Osteocyte (in vitro differentiated cells): ENCODE measurements around the gene TLE5. TPM values are rescaled to one million over a fixed set of nuclear protein-coding genes. Genes with fewer than 3 reads are reported as not detected.

Source experiments
- DNase-seq: peaks from one replicate; pipeline ENCODE4 v3.0.0; 2021; ENCODE audit warnings: mixed read lengths; ENCODE audit not compliant: unreplicated experiment; ENCODE audit errors: extremely low spot score
- H3K27ac Mint-ChIP-seq: one replicate; pipeline ENCODE4 v1.8.0; 2021; ENCODE audit warnings: mild to moderate bottlenecking, mixed read lengths; ENCODE audit not compliant: unreplicated experiment
- H3K27me3 Mint-ChIP-seq: one replicate; pipeline ENCODE4 v1.8.0; 2021; ENCODE audit warnings: mixed read lengths; ENCODE audit not compliant: unreplicated experiment
- H3K36me3 Mint-ChIP-seq: one replicate; pipeline ENCODE4 v1.8.0; 2021; ENCODE audit warnings: mixed read lengths; ENCODE audit not compliant: unreplicated experiment
- H3K4me1 Mint-ChIP-seq: one replicate; pipeline ENCODE4 v1.8.0; 2021; ENCODE audit warnings: mixed read lengths; ENCODE audit not compliant: unreplicated experiment
- H3K4me3 Mint-ChIP-seq: one replicate; pipeline ENCODE4 v1.8.0; 2021; ENCODE audit warnings: mild to moderate bottlenecking, moderate library complexity, mixed read lengths; ENCODE audit not compliant: unreplicated experiment
- H3K9me3 Mint-ChIP-seq: one replicate; pipeline ENCODE4 v1.8.0; 2021; ENCODE audit warnings: mixed read lengths; ENCODE audit not compliant: unreplicated experiment
- total RNA-seq: library from RNA; stranded (reverse); gene quantifications from 2 replicates; pipeline ENCODE4 v1.2.1, GENCODE V29; 2021
- TF ChIP-seq, protein P1 (sequence below): fragments of 200-600 bp; sonication (generic); IDR thresholded peaks from 2 replicates; pipeline ENCODE4 v1.5.0; 2021; ENCODE audit warnings: antibody characterized with exemption, mild to moderate bottlenecking, moderate library complexity

The TLE5 gene
- total RNA-seq, 1 donor from 2014 or later, result 366 TPM

GRCh38 chr19:3045191-3045590, 17.1 kb downstream of the TLE5 start:
- no peaks in the 10 kb centered on the region for H3K27me3 Mint-ChIP-seq
- no peak overlapping the region for H3K27ac Mint-ChIP-seq
- TF ChIP-seq, protein P1, sequence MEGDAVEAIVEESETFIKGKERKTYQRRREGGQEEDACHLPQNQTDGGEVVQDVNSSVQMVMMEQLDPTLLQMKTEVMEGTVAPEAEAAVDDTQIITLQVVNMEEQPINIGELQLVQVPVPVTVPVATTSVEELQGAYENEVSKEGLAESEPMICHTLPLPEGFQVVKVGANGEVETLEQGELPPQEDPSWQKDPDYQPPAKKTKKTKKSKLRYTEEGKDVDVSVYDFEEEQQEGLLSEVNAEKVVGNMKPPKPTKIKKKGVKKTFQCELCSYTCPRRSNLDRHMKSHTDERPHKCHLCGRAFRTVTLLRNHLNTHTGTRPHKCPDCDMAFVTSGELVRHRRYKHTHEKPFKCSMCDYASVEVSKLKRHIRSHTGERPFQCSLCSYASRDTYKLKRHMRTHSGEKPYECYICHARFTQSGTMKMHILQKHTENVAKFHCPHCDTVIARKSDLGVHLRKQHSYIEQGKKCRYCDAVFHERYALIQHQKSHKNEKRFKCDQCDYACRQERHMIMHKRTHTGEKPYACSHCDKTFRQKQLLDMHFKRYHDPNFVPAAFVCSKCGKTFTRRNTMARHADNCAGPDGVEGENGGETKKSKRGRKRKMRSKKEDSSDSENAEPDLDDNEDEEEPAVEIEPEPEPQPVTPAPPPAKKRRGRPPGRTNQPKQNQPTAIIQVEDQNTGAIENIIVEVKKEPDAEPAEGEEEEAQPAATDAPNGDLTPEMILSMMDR, result no peak
- no peaks in the 10 kb centered on the region for H3K36me3 Mint-ChIP-seq
- no peaks in the 10 kb centered on the region for H3K9me3 Mint-ChIP-seq
- peaks cover 8% of the 10 kb centered on the region for H3K4me1 Mint-ChIP-seq
- no peak for DNase-seq
- no peak overlapping the region for H3K4me3 Mint-ChIP-seq

DNA sequence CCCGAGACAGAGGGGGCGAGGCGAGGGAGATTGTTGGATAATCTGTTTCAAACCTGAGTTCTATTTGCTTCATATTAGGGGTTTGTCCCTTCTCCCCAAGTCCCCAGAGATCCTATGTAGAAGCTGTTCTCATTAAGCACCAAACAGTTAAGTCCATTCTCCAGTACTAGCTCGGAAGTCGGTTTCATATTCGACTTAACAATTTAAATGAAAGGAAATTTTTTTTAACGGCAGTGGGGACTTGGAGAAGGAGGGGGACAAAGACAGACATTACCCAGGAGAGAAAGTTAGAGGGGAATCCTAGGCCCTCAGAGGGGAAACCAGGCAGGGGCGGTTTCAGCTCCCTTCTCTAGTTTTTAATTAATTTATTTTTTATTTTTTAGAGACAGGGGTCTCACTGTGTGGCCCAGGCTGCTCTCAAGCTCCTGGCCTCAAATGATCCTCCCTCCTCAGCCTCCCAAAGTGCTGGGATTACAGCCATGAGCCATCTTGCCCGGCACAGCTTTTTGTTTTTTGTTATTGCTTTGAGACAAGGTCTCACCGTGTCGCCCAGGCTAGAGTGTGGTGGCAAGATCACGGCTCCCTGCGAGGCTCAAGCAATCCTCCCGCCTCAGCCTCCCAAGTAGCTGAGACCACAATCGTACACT, 19.6 kb downstream of the TLE5 start:
- TF ChIP-seq, protein P1, result no peak
- Mint-ChIP-seq H3K9me3 (no peaks in the 10 kb centered on the region), H3K27ac (no peak overlapping the region), H3K4me1 (peaks cover 4% of the 10 kb centered on the region), H3K36me3 (no peaks in the 10 kb centered on the region), H3K27me3 (no peaks in the 10 kb centered on the region), H3K4me3 (no peak overlapping the region)
- no peak for DNase-seq

DNA sequence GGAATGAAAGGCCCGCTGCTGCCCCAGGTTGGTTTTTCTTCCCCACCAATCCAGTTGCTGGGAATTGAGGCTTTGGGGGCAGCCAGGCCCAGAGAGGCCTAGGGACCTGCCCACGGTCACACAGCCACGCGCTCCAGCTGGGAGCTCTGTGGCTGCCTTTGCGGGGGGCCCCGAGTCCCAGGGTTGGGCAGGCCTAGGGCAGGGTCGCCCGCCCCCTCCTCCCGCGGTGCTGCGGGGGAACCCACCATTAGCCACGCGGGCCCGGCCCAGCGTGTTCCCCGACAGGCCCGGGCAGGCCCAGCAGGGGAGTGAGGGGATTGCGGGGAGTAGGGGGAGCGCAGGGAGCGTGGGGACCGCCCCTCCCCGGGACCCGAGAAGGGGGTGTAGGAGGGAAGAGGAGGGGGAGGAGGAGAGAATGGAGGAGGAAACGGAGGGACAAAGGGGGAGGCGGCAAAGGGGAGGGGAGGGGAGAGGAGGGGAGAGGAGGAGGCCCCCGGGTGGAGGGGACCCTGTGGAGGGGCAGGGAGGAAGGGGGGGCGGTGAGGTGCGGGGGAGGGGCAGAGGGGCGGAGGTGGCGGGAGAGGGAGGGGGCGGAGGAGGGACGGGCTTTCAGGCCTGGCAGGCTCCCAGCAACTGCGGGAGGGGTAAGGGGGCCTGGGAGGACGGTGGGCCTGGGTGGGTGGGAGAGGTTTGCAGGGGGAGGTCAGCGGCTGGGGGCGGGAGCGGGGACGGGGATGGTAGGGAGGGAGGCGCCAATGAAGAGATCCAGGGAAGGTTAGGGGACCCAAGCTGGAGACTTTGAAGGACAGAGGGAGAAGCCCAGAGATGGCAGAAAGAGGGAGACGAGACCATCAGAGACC, 20.3 kb downstream of the TLE5 start:
- TF ChIP-seq, protein P1, result no peak
- H3K36me3 Mint-ChIP-seq, result no peaks in the 10 kb centered on the region
- H3K9me3 Mint-ChIP-seq, result no peaks in the 10 kb centered on the region
- no peaks in the 10 kb centered on the region for H3K27me3 Mint-ChIP-seq
- no peak overlapping the region for H3K4me3 Mint-ChIP-seq
- H3K4me1 Mint-ChIP-seq, result no peaks in the 10 kb centered on the region
- no peak for DNase-seq
- H3K27ac Mint-ChIP-seq, result no peak overlapping the region

- no peak overlapping the region for H3K27ac Mint-ChIP-seq
- H3K4me1 Mint-ChIP-seq, result peaks cover 5% of the 10 kb centered on the region
- no peaks in the 10 kb centered on the region for H3K9me3 Mint-ChIP-seq
- H3K27me3 Mint-ChIP-seq, result no peaks in the 10 kb centered on the region
- H3K4me3 Mint-ChIP-seq, result no peak overlapping the region
- H3K36me3 Mint-ChIP-seq, result no peaks in the 10 kb centered on the region
- TF ChIP-seq, protein P1, result no peak
- no peak for DNase-seq
Measured at GRCh38 chr19:3041327-3041726, 21.0 kb downstream of the TLE5 start.

DNA sequence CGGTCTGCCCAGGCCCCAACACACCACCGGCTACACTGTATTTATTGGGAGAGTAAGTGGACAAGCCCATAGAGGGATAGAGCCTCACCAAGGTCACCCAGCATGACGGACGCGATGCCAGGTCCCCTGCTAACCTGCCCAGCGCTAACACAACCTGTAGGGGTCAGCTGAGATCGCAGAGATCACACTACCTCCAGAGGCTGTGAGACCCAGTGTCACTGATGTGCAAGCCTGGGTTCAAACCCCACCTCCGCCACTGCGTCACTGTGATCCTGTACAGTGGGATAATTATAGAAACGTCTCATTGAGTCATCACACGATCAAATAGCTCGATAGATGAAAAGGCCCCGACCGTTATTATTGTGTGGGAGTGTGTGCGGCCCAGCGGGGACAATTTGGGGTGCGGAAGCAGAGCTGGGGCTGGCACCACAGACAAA, 22.6 kb downstream of the TLE5 start:
- no peaks in the 10 kb centered on the region for H3K9me3 Mint-ChIP-seq
- H3K4me1 Mint-ChIP-seq, result peaks cover 14% of the 10 kb centered on the region
- no peak for DNase-seq
- H3K36me3 Mint-ChIP-seq, result no peaks in the 10 kb centered on the region
- H3K27me3 Mint-ChIP-seq, result no peaks in the 10 kb centered on the region
- TF ChIP-seq, protein P1, result no peak
- no peak overlapping the region for H3K27ac Mint-ChIP-seq
- no peak overlapping the region for H3K4me3 Mint-ChIP-seq
